Heart right ventricle (tissue), 16 donors: Measurements from ENCODE around the gene SHISA6. TPM values are rescaled to one million over a fixed set of nuclear protein-coding genes. Genes with fewer than 3 reads are reported as not detected.

Experiments
- ATAC-seq, 8 donors: fragments of 200-7000 bp; cut with Tn5 transposase; one replicate each; pipeline ENCODE4 v1.9.1; 2020; ENCODE audit warnings: mild to moderate bottlenecking in 8 of 8, moderate library complexity in 8 of 8, moderate number of reproducible peaks in 1 of 8
- DNase-seq, 2 donors: peaks; one replicate each; pipeline ENCODE4 v3.0.0-alpha.2; 2020
- H3K27ac ChIP-seq, 10 donors: fragments of 200-600 bp; sonication (generic) in 2 of 10; one replicate each; pipeline versions ENCODE4 v1.5.0 to v1.8.0; 2020 to 2022; ENCODE audit warnings: mild to moderate bottlenecking in 3 of 10
- H3K27me3 ChIP-seq, 7 donors: fragments of 200-600 bp; one replicate each; pipeline ENCODE4 v1.8.0; 2021 to 2022; ENCODE audit warnings: mild to moderate bottlenecking in 2 of 7
- H3K36me3 ChIP-seq, 9 donors: fragments of 200-600 bp; sonication (generic) in 1 of 9; one replicate each; pipeline versions ENCODE4 v1.5.0 to v1.8.0; 2020 to 2022; ENCODE audit warnings: mild to moderate bottlenecking in 2 of 9
- H3K4me1 ChIP-seq, 9 donors: fragments of 200-600 bp; sonication (generic) in 1 of 9; one replicate each; pipeline versions ENCODE4 v1.5.0 to v1.8.0; 2020 to 2022; ENCODE audit warnings: mild to moderate bottlenecking in 4 of 9
- H3K4me3 ChIP-seq, 10 donors: fragments of 200-600 bp; sonication (generic) in 2 of 10; one replicate each; pipeline versions ENCODE4 v1.5.0 to v1.8.0; 2020 to 2022; ENCODE audit warnings: mild to moderate bottlenecking in 7 of 10, moderate library complexity in 2 of 10
- H3K9me3 ChIP-seq, 11 donors: fragments of 200-600 bp in 10 of 11; sonication (generic) in 2 of 11; one replicate each; pipeline versions ENCODE4 v1.5.0 to v1.8.0; 2013 to 2022; ENCODE audit warnings: mild to moderate bottlenecking in 2 of 11, control low read depth in 1 of 11, moderate library complexity in 1 of 11
- WGBS, 2 donors: extraction: QIAGEN DNeasy Blood & Tissue Kit; methylation state at CpG; one replicate each; pipeline ENCODE4 v1.1.7; 2013; ENCODE audit warnings: inconsistent platforms in 1 of 2; 5-methylcytosine and 5-hydroxymethylcytosine counted together
- intact Hi-C, 10 donors: fragments of 100-400 bp; cut with DNase I; formaldehyde crosslinking; loops; one replicate each; pipeline versions ENCODE4 v1.11.1 to v1.14.2; 2022
- polyA plus RNA-seq, 2 donors: library from polyadenylated mRNA; stranded (reverse); fragments of 200-250 nt; gene quantifications; one replicate each; pipeline ENCODE4 v1.2.3, GENCODE V29; 2013
- total RNA-seq, 10 donors: library from RNA; stranded (reverse); fragmentation: NEBNext Ultra II Directional in 3 of 10; extraction: Animal tissue kit (Norgen Biotek cat#: 25700) in 3 of 10; gene quantifications; one replicate each; pipeline versions ENCODE4 v1.2.1 to v1.2.4, GENCODE V29; 2021 to 2023
- TF ChIP-seq, protein P1 (sequence below), 9 donors: fragments of 200-600 bp; sonication (generic) in 2 of 9; IDR thresholded peaks; one replicate each; pipeline versions ENCODE4 v1.5.0 to v1.8.0; 2021 to 2022; ENCODE audit warnings: antibody characterized with exemption in 9 of 9, mild to moderate bottlenecking in 5 of 9, moderate library complexity in 1 of 9
- donor health status: Arrhythmogenic right ventricular cardiomyopathy.
- donor health status: ischemic (EF 13 %, LVEDD 7.1; RV severe dilation, severe dysfunction).
- donor health status: healthy with polysubstance abuse.
- donor health status: DM: no; HTN: yes; CAD: no.
- donor health status: DM: no; HTN: no; CAD: no.
- donor health status: ischemic (EF 25% LVEDD 6.9; RV normal size, moderate dysfunction).
- donor health status: ischemic (EF 25% LVEDD 5.7; RV mildly dilated, moderate dysfunction).
- donor health status: healthy.
- donor health status: DM: yes; HTN: yes; CAD: no.
- donor health status: Ischemic cardiomyopathy.
- donor health status: ischemic (EF 35%, LVEDD 5.7; RV mildly dilated, moderate dysfunction).
- donor health status: nonischemic (EF 11% LVEDD 7.7; RV severe dilation, severe dysfunction).
- donor health status: DM: yes; HTN: yes; CAD: no.
- donor health status: PGD.
- donor health status: ischemic (EF 29% LVEDD 5.4; RV normal size, mild dysfunction).
- donor health status: nonischemic (EF 23%, LVEDD 6.1; RV moderate dilation, normal function).

Gene SHISA6
- total and polyA plus RNA-seq, 12 donors: 0.06 to 0.66 (median 0.23) TPM

DNA sequence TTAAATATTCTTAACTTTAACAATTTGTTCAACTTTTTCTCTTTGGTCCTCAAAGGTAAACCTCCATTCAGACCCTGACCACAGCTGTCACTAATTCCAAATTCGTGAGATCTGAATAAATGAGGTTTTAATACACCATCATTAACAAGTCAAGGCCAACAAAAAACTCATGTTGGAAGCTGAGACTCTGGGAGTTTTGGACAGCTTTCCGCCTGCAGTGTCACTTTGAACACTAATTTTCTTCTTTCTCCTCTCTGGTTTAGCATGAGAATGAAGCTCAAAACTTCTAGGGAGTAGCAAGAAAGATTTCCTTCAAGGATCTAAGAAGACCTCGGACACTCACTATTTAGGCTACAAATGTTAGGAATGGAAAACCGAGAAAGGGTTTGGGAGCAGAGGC lies 324.6 kb downstream of the SHISA6 start:
- ATAC-seq (no peak), DNase-seq (no peak)
- Histone ChIP-seq H3K27ac (no peak overlapping the region), H3K9me3 (no peaks in the 10 kb centered on the region), H3K27me3 (peaks cover 0 to 8% (median 0%) of the 10 kb centered on the region in 7 donors), H3K36me3 (no peaks in the 10 kb centered on the region), H3K4me1 (no peaks in the 10 kb centered on the region), H3K4me3 (no peak overlapping the region)
- 39 to 66% methylated on average over 4 of the region's 4 CpGs for WGBS, 2 donors
- intact Hi-C loops: loop anchor here in 1 of 10 donors (10.0 kb wide), 2 partner anchors 59 to 81 kb away; no protein-coding TSS in a partner anchor
- TF ChIP-seq, protein P1, sequence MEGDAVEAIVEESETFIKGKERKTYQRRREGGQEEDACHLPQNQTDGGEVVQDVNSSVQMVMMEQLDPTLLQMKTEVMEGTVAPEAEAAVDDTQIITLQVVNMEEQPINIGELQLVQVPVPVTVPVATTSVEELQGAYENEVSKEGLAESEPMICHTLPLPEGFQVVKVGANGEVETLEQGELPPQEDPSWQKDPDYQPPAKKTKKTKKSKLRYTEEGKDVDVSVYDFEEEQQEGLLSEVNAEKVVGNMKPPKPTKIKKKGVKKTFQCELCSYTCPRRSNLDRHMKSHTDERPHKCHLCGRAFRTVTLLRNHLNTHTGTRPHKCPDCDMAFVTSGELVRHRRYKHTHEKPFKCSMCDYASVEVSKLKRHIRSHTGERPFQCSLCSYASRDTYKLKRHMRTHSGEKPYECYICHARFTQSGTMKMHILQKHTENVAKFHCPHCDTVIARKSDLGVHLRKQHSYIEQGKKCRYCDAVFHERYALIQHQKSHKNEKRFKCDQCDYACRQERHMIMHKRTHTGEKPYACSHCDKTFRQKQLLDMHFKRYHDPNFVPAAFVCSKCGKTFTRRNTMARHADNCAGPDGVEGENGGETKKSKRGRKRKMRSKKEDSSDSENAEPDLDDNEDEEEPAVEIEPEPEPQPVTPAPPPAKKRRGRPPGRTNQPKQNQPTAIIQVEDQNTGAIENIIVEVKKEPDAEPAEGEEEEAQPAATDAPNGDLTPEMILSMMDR (IDR thresholded peaks at IDR 0.05): no peak

DNA sequence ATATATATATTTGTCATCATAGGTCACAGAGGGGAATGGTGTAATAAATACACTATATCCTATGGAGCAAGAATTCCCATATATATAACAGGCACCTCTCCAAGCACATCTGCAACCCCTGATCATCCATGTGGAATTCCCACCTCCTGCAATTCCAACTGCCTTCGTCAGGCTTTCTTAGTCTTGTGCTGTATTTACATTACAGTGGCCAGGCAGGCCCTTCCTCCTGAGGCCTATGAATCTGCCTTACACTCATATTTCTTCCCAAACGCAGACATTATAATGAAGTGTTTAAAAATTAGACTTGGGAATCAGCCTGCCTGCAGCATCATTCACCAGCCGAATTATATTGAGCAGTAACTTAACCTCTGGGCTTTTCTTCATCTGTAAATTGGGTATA lies 338.0 kb downstream of the SHISA6 start:
- peaks cover 0 to 9% (median 0%) of the 10 kb centered on the region in 11 donors for H3K9me3 ChIP-seq
- no peaks in the 10 kb centered on the region for H3K27me3 ChIP-seq
- H3K27ac ChIP-seq: no peak overlapping the region
- TF ChIP-seq, protein P1 (IDR thresholded peaks at IDR 0.05): no peak
- H3K4me1 ChIP-seq: no peaks in the 10 kb centered on the region
- intact Hi-C loops: no loop called here
- DNase-seq: no peak
- no peak overlapping the region for H3K4me3 ChIP-seq
- H3K36me3 ChIP-seq: no peaks in the 10 kb centered on the region
- WGBS, 2 donors: 79 to 87% methylated on average over 3 of the region's 3 CpGs
- ATAC-seq: no peak

DNA sequence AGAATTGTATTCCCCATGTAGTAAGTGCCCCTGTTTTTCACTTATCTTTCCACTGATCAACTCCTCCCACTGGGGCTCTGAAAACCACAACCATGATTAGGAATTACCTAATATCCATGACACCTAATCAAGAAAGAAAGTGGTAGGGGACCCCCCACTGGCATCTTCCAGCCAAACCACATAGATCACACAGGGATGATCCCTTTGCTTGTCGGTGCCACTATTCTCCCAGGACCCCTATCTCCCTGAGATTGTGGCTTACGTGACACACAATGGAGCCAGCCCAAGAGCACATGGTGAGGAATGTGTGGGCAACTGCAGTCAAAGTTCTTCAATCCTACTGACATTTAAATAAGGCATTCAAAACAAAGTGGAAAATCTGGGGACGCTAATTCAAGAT lies 339.7 kb downstream of the SHISA6 start:
- DNase-seq (no peak), ATAC-seq (no peak)
- Histone ChIP-seq H3K4me1 (no peaks in the 10 kb centered on the region), H3K27me3 (no peaks in the 10 kb centered on the region), H3K27ac (no peak overlapping the region), H3K4me3 (no peak overlapping the region), H3K36me3 (no peaks in the 10 kb centered on the region), H3K9me3 (peaks cover 0 to 9% (median 0%) of the 10 kb centered on the region in 11 donors)
- 73 to 77% methylated on average over 3 of the region's 3 CpGs for WGBS, 2 donors
- intact Hi-C loops: no loop called here
- TF ChIP-seq, protein P1 (IDR thresholded peaks at IDR 0.05): no peak

DNA sequence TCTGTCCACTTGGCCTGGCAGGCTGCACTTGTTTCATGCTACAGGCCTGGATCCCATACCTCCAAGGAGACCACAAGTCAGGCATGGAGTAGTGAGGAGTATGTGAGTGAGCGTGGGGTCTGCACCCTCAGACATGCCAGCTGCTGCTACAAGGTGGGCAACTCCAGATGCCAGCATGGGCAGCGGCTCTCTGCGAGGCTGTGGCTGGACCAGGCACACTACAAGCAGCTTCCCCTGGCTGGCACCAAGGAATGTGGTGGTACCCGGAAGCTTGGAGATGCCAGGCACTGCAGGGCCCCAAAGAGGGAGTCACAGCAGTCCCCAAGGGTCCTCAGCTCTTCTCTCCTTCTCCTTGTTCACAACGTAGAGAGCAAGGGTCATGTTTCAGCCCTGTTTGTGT lies 341.2 kb downstream of the SHISA6 start:
- Histone ChIP-seq H3K36me3 (no peaks in the 10 kb centered on the region), H3K27ac (no peak overlapping the region), H3K9me3 (peaks cover 0 to 9% (median 0%) of the 10 kb centered on the region in 11 donors), H3K4me3 (no peak overlapping the region), H3K4me1 (no peaks in the 10 kb centered on the region), H3K27me3 (no peaks in the 10 kb centered on the region)
- DNase-seq (no peak), ATAC-seq (no peak)
- intact Hi-C loops: no loop called here
- 85 to 89% methylated on average over 5 of the region's 5 CpGs for WGBS, 2 donors
- TF ChIP-seq, protein P1 (IDR thresholded peaks at IDR 0.05): no peak
